Gastroesophageal sphincter (tissue), 3 donors: ENCODE measurements around the gene OGA.

Experiments
- EP300 ChIP-seq: sonication (generic); formaldehyde crosslinking; IDR thresholded peaks from one replicate; pipeline ENCODE4 v1.6.1; 2017; ENCODE audit warnings: antibody characterized with exemption, mild to moderate bottlenecking
- POLR2AphosphoS5 ChIP-seq: sonication (generic); formaldehyde crosslinking; IDR thresholded peaks from one replicate; pipeline ENCODE4 v1.6.1; 2017; ENCODE audit warnings: antibody characterized with exemption
- TF ChIP-seq, protein P1 (sequence below), 4 experiments: fragments of 200-600 bp in 2 of 4; fragments of 450-650 bp in 2 of 4; sonication (generic) in 1 of 4; IDR thresholded peaks; one replicate each; pipeline ENCODE4 v1.5.1; 2017 to 2019; ENCODE audit warnings: antibody characterized with exemption in 4 of 4, mild to moderate bottlenecking in 2 of 4, moderate library complexity in 2 of 4

DNA sequence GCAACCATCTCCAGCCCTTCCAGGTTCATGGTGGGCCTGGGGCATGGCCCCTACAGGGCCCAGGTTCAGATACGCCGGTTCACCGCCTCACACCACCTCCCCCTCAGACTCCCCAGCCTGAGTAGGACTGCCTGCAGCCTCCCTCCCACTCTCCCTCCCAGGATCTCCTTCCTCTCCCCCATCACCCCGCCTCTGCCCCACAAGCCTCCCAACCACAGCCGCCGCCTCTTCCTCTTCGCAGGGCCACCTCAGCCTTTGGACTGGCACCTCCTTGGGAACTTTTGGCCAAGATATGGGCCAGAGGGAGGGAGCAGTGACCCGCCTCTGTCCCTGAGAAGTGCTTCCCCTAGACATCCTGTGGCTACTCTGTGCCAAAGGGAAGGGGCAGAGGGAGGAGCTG, 16.1 kb upstream of the OGA start:
- TF ChIP-seq, protein P1, sequence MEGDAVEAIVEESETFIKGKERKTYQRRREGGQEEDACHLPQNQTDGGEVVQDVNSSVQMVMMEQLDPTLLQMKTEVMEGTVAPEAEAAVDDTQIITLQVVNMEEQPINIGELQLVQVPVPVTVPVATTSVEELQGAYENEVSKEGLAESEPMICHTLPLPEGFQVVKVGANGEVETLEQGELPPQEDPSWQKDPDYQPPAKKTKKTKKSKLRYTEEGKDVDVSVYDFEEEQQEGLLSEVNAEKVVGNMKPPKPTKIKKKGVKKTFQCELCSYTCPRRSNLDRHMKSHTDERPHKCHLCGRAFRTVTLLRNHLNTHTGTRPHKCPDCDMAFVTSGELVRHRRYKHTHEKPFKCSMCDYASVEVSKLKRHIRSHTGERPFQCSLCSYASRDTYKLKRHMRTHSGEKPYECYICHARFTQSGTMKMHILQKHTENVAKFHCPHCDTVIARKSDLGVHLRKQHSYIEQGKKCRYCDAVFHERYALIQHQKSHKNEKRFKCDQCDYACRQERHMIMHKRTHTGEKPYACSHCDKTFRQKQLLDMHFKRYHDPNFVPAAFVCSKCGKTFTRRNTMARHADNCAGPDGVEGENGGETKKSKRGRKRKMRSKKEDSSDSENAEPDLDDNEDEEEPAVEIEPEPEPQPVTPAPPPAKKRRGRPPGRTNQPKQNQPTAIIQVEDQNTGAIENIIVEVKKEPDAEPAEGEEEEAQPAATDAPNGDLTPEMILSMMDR (IDR thresholded peaks at IDR 0.05) = no peak
- no peak for TF ChIP-seq POLR2AphosphoS5
- TF ChIP-seq EP300 = no peak
